Stimulated activated naive B cell treated with anti-CD40 and anti-IgM and Interleukin-4, amounts not matched to agents 10 μg/mL and 1 μg/mL and 100 μg/mL, for 72 hours (primary cell): Measurements from ENCODE around the gene KRT86.
"Not testable (repeated sequence)": the region's sequence is repeated elsewhere in the genome, so short reads cannot be mapped to it uniquely, and the experiment has no call there.

ENCODE experiments used
- ATAC-seq, 2 donors: fragments of 150-1000 bp; cut with Tn5 transposase; replicated peaks; 2 replicates each; pipeline ENCODE4 v1.10.0; 2021; ENCODE audit warnings: moderate library complexity in 1 of 2
- DNase-seq: peaks from one replicate; pipeline ENCODE4 v3.0.0; 2021
- H3K27ac Mint-ChIP-seq: one replicate; pipeline ENCODE4 v1.8.0; 2022; ENCODE audit warnings: mild to moderate bottlenecking, mixed read lengths
- H3K27me3 Mint-ChIP-seq, 2 donors: one replicate each; pipeline ENCODE4 v1.8.0; 2022; ENCODE audit warnings: mixed read lengths in 2 of 2
- H3K36me3 Mint-ChIP-seq, 2 donors: one replicate each; pipeline ENCODE4 v1.8.0; 2022; ENCODE audit warnings: mixed read lengths in 2 of 2, mild to moderate bottlenecking in 1 of 2
- H3K4me1 Mint-ChIP-seq, 2 donors: one replicate each; pipeline ENCODE4 v1.8.0; 2022; ENCODE audit warnings: mixed read lengths in 2 of 2, mild to moderate bottlenecking in 1 of 2
- H3K4me3 Mint-ChIP-seq, 2 donors: one replicate each; pipeline ENCODE4 v1.8.0; 2022; ENCODE audit warnings: mild to moderate bottlenecking in 2 of 2, mixed read lengths in 2 of 2, moderate library complexity in 1 of 2
- H3K9me3 Mint-ChIP-seq, 2 donors: one replicate each; pipeline ENCODE4 v1.8.0; 2022; ENCODE audit warnings: mixed read lengths in 2 of 2, mild to moderate bottlenecking in 1 of 2

KRT86 gene

DNA sequence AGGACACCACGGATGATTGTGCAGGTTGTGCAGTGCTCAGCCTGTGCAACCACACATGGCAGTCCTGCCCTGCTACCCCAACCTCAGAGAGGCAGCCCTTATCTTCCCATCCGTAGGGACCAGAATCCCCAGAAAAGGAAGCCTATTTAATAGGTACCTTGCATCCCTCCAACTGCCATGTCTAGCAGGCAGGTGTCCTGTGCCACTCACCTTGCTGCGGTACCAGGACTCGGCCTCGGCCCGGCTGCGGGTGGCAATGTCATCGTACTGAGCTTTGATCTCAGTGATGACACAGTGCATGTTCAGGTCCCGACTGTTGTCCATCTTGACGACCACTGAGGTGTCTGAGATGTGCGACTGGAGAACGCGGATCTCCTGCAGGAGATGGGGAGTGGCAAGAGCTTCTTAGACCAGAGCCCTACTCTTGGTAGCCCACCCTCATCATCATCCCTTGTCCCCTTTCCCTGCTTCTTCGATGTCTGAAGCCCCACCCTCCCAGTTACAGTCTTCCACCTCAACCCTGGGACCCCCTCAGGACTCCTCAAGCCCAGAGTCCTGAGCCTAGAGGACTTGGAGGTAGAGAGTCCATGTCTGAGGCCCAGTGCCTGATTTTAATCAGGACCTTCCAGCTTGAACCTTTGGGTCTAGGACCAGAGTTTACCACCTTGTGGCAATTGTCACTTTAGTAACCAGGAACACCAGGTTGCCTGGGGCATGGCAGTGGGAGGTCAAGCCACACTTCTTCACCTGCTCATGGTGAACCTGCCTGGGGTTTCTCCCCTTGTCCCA, 20.9 kb upstream of the KRT86 start:
- Mint-ChIP-seq H3K36me3 (no peaks in the 10 kb centered on the region), H3K4me3 (no peak overlapping the region), H3K27ac (no peak overlapping the region), H3K4me1 (peaks cover 7% of the 10 kb centered on the region in 2 donors), H3K27me3 (peaks cover 71 to 78% of the 10 kb centered on the region in 2 donors), H3K9me3 (no peaks in the 10 kb centered on the region)
- no peak for DNase-seq
- no peak for ATAC-seq

DNA sequence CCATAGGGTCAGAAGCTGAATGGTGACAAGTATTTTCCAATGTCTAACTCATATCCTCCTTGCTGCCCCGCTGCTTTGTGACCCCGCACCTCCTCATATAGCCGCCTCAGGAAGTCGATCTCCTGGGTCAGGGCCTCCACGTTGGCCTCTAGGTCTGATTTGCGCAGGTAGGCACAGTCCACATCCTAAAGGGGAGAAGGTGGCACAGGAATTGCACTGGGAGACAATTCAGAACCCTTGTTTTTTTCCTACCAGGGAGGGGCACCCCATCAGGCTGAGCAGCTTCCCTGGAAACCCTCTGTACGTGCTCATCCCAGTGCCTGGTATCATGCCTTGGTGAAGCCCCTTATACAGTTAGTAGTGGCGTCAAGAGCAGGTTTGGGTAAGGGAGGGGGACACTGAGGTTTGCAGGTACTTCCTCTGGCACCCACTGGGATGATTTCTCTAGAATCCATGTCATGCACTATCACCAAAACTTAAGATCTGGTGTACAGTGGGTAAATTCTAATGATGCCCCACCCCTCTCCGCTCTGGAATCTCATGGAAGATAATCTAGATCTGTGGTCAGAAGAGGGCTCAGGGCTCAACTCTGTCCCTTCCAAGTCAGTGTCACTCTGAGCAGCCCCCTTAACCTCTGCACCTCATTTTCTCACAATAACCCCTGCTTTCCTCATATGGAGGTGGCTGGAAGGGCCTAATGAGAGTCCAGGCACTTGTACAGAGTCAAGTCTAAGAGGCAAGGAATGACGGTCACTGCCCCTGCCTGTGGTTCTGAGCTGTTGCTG, 20.1 kb upstream of the KRT86 start:
- ATAC-seq: no peak
- Mint-ChIP-seq H3K4me3 (no peak overlapping the region), H3K9me3 (no peaks in the 10 kb centered on the region), H3K36me3 (no peaks in the 10 kb centered on the region), H3K27ac (no peak overlapping the region), H3K27me3 (peaks cover 68 to 78% of the 10 kb centered on the region in 2 donors), H3K4me1 (peaks cover 7% of the 10 kb centered on the region in 2 donors)
- DNase-seq: no peak

DNA sequence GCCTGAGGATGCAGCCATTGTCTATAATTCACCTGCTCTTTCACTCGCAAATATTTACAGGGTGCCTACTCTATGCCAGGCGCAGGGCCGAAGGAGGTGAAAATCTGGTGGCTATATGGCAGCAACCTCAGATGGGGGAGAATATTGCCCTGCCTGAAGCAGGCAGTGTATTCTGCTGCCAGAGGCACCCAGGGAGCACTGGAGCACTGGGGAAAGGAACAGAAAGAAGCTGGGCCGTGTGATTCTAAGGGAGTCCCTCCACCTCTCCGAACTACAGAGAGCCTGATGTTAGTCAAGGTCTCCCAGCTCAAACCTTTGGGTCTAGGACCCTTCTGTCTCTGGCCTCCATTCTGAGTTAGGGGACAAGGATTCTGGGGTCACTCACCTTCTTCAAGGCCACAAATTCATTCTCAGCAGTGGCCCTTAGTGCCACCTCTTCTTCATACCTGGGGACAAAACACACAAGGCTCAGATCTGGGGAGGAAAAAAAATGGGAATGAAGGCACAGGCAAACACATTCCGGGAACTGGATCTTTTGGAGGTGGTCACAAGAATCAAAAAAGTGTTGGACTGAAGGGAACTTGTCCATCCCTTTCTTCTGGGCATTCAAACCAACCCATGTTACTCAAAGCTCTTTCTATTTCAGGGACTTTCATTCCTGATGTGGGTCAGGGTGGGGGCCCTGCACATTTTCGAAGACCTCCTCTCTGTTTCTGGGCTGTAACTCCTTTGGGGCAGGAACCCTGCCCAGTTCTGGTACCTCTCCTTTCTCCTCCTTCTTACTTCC, 19.3 kb upstream of the KRT86 start:
- no peak overlapping the region for H3K4me3 Mint-ChIP-seq
- H3K9me3 Mint-ChIP-seq: no peaks in the 10 kb centered on the region
- H3K27ac Mint-ChIP-seq: no peak overlapping the region
- H3K36me3 Mint-ChIP-seq: no peaks in the 10 kb centered on the region
- peaks cover 64 to 77% of the 10 kb centered on the region in 2 donors for H3K27me3 Mint-ChIP-seq
- H3K4me1 Mint-ChIP-seq: no peaks in the 10 kb centered on the region
- no peak for DNase-seq
- ATAC-seq: no peak

DNA sequence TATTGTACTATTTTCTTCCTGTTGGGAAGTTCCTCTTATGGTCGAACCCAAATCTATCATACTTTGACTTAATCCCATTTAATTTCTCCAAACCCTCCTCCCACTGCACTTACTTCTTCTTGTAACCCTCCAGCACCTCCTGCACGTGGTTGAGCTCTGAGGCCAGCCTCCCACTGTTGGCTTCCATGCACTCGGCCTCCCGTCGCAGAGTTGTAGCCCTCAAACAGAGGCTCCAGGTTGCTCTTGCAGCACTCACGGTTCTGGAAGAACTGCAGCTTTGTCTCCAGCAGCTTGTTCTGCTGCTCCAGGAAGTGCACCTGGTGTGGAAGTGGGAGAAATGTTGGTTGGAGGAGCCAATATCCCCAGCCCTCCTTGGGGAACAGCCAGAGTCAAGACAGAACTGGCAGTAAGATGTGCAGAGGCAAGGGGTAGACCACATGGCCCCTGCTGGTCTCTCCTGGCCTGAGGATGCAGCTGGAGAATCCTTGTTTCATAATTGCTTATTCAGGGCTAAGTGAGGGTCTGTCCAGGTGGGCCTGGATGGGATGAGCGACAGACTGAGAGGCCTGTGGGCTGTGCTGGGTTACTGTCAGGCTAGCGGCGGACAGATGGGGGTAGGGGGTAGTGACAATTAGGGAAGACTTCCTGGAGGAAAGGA, 18.4 kb upstream of the KRT86 start:
- Mint-ChIP-seq H3K9me3 (no peaks in the 10 kb centered on the region), H3K36me3 (no peaks in the 10 kb centered on the region), H3K4me1 (no peaks in the 10 kb centered on the region), H3K27ac (no peak overlapping the region), H3K27me3 (peaks cover 69 to 77% of the 10 kb centered on the region in 2 donors), H3K4me3 (no peak overlapping the region)
- DNase-seq: no peak
- ATAC-seq: no peak

DNA sequence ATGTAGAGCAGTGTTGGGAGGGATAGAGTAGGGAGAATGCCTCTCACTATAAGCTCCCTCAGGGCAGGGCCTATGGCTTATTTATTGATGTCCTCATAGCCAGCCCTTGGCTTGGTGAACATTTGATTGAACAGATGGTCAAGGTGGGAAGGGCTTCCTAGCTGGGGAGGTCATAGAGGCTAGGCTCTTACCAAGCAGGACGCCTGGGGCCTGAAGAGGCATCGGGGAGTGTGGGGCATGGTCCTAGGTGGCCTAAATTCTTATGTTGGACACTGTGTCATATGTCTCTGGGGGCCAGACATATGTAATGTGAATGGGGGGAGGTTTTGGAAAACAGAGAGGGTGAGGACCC, 17.9 kb upstream of the KRT86 start:
- H3K9me3 Mint-ChIP-seq: no peaks in the 10 kb centered on the region
- no peaks in the 10 kb centered on the region for H3K36me3 Mint-ChIP-seq
- DNase-seq: no peak
- no peaks in the 10 kb centered on the region for H3K4me1 Mint-ChIP-seq
- no peak overlapping the region for H3K4me3 Mint-ChIP-seq
- no peak overlapping the region for H3K27ac Mint-ChIP-seq
- no peak for ATAC-seq
- peaks cover 73 to 80% of the 10 kb centered on the region in 2 donors for H3K27me3 Mint-ChIP-seq

DNA sequence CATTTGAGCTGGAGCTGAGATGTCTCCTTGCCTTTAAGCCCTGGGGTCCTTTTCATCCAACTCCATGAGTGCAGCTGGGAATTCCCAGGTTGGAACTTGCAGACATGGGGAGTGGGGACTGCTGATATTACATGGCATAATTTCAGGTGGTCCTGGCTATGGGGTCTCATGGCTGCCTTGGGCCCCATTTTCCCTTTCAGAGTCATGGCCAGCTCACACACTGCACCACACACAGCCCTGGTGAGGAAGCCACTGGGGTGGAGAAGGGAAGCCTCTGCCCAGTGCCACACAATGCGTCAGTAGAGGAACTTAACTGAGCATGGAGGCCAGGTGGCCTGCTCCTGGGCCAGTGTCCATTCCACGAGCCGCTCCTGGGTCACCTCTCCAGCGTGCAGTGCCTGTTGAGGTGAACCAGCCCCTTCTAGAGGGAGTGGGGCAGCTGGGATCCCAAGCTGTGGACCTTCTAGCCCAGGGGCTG, 17.3 kb upstream of the KRT86 start:
- H3K4me3 Mint-ChIP-seq: no peak overlapping the region
- no peaks in the 10 kb centered on the region for H3K4me1 Mint-ChIP-seq
- DNase-seq (no peak), ATAC-seq (no peak)
- no peaks in the 10 kb centered on the region for H3K9me3 Mint-ChIP-seq
- no peaks in the 10 kb centered on the region for H3K36me3 Mint-ChIP-seq
- H3K27ac Mint-ChIP-seq: no peak overlapping the region
- H3K27me3 Mint-ChIP-seq: peaks cover 71 to 84% of the 10 kb centered on the region in 2 donors

DNA sequence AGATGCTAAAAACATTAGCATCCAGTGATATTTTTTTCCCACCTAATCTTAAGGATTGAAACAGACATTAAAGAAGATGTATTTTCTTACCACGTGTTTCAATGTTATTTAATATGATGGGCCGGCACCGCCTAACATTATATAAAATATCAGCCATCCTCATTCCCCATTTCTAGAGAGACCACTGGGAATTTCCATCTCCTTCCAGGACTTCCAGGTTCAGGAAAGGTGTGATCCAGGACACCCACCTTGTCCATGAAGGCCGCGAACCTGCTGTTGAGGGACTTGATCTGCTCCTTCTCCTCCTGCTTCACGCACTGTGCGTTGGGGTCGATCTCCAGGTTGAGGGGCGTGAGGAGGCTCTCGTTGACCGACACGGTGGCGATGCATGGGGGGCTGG, 16.5 kb upstream of the KRT86 start:
- not testable (repeated sequence) for H3K4me1 Mint-ChIP-seq, H3K4me3 Mint-ChIP-seq, H3K36me3 Mint-ChIP-seq, H3K9me3 Mint-ChIP-seq, DNase-seq, H3K27ac Mint-ChIP-seq, ATAC-seq
- H3K27me3 Mint-ChIP-seq: peaks cover 71 to 86% of the 10 kb centered on the region in 2 donors

DNA sequence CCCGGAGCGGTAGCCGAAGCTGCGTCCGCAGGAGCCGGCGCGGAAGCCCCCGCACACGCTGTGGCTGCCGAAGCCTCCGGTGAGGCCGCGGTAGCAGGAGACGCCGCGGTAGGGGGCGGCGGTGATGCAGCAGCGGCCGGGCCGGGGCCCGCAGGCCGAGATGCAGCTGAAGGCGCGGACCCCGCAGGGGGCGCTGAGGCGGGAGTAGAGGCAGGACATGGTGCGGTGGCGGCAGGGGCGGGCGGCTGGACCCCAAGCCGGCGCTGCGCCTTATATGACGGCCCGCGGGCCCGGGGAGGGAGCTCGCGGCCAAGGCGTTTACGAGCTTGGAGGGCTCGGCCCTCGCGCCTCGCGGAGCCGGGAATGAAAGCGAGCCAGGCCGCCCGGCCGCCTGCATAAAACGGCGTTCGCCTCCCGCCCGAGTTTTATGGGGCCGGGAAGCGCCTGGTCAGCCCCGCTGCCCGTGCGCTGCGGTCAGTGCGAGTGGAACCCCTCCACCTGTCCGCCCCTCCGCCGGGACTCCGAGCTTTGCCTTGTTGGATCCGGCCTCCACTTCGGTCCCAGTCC, 16.0 kb upstream of the KRT86 start:
- no peak overlapping the region for H3K27ac Mint-ChIP-seq
- H3K9me3 Mint-ChIP-seq: no peaks in the 10 kb centered on the region
- DNase-seq (no peak), ATAC-seq (no peak)
- H3K4me1 Mint-ChIP-seq: no peaks in the 10 kb centered on the region
- H3K27me3 Mint-ChIP-seq: peaks cover 66 to 81% of the 10 kb centered on the region in 2 donors
- H3K4me3 Mint-ChIP-seq: no peak overlapping the region
- no peaks in the 10 kb centered on the region for H3K36me3 Mint-ChIP-seq

DNA sequence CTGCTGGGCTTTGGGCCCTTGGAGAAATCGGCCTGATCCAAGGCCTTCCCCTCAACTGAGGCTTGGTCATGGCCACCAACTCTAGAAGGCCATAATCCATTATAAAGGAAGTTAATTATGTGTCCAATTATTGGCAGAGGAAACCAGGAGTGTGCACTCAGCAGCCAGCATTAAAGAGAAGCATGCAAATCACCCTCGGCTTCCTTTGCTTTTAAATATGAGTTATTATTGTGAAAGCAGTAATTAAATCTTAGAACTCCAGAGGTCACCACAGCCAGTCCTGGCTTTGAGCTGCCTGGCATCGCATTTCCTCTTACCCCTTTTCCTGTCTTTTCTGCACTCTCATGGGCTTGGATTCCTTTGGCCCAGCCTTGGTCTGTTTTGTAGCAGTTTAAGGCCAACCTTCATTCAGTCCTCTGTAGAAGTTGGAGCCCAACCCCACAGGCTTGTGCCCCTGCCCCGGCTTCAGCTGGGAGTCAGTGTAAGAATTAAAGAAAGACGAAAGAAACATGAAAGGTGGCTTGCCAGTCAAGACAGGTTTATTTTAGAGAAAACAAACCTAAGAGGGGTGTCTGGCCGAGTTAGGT, 14.7 kb upstream of the KRT86 start:
- Mint-ChIP-seq H3K9me3 (no peaks in the 10 kb centered on the region), H3K27ac (no peak overlapping the region), H3K27me3 (peaks cover 61 to 68% of the 10 kb centered on the region in 2 donors), H3K4me1 (no peaks in the 10 kb centered on the region), H3K4me3 (no peak overlapping the region), H3K36me3 (no peaks in the 10 kb centered on the region)
- ATAC-seq: no peak
- no peak for DNase-seq

DNA sequence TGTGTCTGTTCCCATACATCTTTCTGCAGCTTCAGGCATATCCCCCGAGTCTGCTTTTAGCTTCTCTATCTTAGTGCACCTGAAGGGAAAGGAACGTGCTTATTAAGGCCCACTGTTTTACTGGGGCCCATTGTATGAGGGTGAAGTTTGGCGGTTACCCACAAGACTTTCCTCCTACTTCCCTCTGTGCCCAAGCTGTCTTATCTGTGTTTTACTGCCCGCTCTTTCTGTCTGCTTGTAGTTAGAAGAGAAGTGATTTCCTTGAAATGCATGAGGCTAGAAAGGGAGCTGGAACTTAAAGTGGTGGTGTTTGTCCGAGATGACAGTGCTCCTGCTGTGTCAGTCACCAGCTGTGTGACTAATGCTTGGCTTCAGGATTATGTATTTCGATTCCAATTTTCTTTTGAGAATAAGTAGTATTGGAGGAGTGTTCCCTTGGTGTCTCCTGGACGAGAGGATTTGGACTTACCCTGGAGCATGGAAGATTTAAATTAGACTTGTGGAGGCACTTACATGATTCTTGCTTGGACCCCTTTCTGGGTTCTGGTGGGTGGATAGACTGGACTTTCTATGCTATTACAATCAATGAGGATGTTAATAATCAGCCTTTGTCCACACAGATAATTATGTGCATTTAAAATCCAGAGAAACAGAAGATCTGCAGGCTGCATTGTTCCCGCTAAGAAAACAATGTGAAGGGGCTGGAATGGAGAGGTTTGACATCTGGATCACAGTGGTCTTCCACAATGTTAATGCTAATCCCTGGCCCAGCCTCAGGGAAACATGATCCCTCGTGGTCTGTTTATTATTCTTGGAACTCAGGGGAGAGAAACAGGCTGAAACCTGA, 13.9 kb upstream of the KRT86 start:
- ATAC-seq (no peak), DNase-seq (no peak)
- no peaks in the 10 kb centered on the region for H3K4me1 Mint-ChIP-seq
- peak overlapping the region; percentile 10 for H3K27ac Mint-ChIP-seq
- H3K36me3 Mint-ChIP-seq: no peaks in the 10 kb centered on the region
- no peaks in the 10 kb centered on the region for H3K9me3 Mint-ChIP-seq
- H3K27me3 Mint-ChIP-seq: peaks cover 53 to 59% of the 10 kb centered on the region in 2 donors
- H3K4me3 Mint-ChIP-seq: no peak overlapping the region

DNA sequence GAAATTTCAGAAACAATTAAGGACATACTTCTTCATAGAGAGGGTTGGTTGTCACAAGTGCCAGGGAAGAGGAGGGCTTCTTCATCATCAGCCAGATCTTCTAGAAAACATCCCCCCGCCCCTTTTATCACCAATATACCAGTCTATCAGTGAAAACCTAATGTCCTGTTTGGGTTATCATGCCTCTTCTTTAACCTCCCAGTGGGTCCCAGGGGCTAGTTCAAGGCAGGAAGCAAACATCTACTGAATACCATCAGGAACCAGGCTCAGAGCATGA, 13.3 kb upstream of the KRT86 start:
- Mint-ChIP-seq H3K4me1 (no peaks in the 10 kb centered on the region), H3K4me3 (no peak overlapping the region), H3K36me3 (no peaks in the 10 kb centered on the region), H3K9me3 (no peaks in the 10 kb centered on the region), H3K27ac (no peak overlapping the region), H3K27me3 (peaks cover 47 to 54% of the 10 kb centered on the region in 2 donors)
- DNase-seq (no peak), ATAC-seq (no peak)

DNA sequence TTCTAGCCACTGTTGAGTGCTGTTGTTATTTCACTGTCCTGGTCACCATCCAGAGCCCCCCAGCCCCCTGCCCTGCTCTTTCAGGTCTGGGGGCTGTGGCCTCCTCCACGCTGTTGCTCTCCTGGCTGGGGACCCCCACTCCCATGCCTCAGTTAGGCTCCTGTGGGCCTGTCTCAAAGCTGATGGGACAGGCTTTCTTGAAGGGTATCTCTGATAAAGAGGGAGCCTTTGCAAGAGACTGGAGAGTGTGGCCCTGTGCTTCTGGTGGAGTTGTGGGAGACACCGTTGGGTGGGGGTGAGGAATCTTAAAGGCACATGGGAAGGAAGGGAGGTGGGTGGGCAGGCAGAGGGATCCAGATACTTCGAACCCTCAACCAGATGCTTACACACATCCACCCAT, 12.2 kb upstream of the KRT86 start:
- Mint-ChIP-seq H3K4me1 (no peaks in the 10 kb centered on the region), H3K36me3 (no peaks in the 10 kb centered on the region), H3K4me3 (no peak overlapping the region), H3K27ac (no peak overlapping the region), H3K27me3 (peaks cover 41 to 42% of the 10 kb centered on the region in 2 donors), H3K9me3 (no peaks in the 10 kb centered on the region)
- ATAC-seq: no peak
- DNase-seq: no peak
